ENCODE measurements around the gene CHST13.

The CHST13 gene

GRCh38 chr3:126510308-126510910 lies 13.5 kb upstream of the CHST13 start:
- DNase-seq: no peak

DNA sequence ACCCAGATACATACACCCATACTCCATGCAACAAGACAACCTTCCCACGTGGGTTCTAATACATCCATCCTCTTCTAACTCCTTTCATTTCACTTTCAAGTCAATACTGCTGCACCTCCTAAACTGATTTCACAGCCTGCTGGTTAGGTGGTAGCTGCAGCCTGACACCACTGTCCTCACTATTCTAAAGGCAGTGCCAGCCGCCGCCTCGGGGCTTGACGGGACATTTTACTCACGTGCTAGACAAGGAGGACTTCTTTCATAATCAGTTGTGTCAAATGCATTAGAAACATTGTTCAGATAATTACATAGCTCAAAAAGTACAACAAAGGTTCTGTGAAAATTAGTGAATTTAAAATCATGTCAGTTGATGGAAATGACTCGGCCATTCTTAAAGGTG lies 12.7 kb upstream of the CHST13 start:
- DNase-seq: no peak

- DNase-seq: no peak
Observed at GRCh38 chr3:126512026-126512425, 11.9 kb upstream of the CHST13 start.

DNA sequence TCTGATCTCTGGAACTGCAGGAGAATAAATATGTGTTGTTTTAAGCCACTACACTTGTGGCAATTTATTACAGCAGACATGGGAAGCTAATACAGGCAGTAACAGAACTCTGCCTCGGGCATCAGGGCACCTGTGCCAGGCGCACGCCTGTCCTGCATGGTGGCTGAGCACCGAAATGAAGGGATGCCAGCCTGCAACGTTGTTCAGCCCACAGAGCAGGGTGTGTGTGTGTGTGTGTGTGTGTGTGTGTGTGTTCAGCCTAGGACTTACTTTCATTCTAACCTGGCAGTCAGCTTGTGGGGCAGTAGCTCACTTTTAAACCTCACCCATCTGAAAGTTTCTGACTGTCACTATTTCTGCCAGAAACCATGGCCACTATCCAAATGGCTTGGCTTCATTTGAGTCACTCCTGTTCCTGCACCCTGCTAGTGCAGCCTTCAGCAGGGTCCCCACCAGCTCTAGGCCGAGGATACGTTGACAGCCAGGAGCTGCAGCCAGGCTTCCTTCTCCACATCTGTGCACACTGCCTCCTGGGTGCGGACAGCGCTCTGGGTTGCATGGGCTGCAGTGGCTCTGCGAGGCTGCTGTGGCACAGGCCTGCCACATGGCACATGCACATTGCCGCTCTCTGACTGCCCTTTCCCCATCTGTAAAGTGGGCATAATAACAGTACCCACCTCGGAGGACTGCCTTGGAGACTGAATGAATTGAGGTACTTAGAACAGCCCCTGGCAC lies 10.9 kb upstream of the CHST13 start:
- no peak for DNase-seq

- no peak for DNase-seq
Observed at GRCh38 chr3:126514161-126514560, 9.8 kb upstream of the CHST13 start.

DNA sequence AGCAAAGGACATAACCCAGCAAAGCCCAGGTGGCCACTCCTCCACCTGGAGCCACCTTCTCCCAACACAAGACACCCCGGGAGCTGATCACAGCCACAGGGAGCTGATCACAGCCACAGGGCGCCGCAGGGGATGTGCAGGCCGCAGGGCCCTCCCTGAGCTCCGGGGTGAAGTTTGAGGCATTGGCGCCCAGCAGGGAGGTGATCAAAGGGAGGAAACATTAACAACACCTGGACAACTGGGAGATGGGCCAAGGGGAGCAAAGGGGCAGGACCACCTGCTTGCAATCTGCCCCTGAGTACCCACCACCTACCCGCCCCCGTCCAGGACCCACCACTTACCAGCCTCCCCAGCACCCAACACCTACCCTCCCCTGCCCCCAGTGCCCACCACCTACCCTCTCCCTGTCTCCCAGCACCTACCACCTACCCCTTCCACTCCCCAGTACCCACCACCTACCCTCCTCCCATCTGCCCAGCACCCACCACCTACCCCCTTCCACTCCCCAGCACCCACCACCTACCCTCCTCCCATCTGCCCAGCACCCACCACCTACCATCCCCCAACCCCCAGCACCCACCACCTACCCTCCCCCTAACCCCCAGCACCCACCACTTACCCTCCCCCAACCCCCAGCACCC lies 8.8 kb upstream of the CHST13 start:
- DNase-seq: no peak

GRCh38 chr3:126516152-126516935 lies 7.6 kb upstream of the CHST13 start:
- DNase-seq: no peak

- no peak for DNase-seq
Observed at GRCh38 chr3:126516936-126517290, 7.0 kb upstream of the CHST13 start.

DNA sequence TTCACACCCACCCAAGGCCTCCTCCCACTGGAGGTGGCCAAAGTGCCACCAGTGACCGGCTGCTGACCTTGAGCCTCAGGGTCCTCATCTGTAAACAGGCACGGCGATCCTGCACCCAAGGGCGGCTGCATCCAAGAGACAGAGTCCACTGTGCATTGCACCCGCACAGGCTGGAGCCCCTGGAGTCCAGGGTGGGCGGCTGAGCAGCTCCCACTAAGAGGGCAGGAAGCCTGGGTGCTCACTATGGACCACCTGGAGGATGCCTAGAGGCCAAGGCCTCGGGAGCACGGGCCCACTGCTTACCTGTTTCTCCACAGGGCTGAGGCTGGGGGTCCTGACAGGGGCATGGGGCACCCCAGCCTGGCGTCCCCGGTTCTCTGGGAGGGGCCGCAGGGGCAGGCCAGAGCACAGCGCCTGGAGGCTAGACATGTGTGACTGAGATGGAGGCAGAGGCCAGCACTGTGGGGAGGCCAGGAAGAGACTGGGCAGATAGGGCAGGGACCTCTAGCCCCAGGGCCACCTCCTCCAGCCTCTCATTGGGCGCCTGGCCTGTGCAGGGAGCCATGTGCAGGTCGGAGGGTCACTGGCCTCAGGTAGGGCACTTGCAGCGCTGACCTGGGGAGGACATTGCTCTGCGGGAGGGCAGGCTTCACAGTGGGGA lies 6.5 kb upstream of the CHST13 start, which contains the start of gene UROC1:
Gene UROC1 (minus strand): TSS at position 483 of the 661 bp plus-strand sequence. CDS start 54 bp downstream, at position 429.
- DNase-seq: no peak

- no peak for DNase-seq
Observed at GRCh38 chr3:126517986-126518778, 5.8 kb upstream of the CHST13 start.

GRCh38 chr3:126518779-126519177 lies 5.2 kb upstream of the CHST13 start:
- DNase-seq: no peak

- DNase-seq: no peak
Observed at GRCh38 chr3:126519506-126520455, 4.2 kb upstream of the CHST13 start.

GRCh38 chr3:126521122-126521891 lies 2.6 kb upstream of the CHST13 start:
- no peak for DNase-seq

DNA sequence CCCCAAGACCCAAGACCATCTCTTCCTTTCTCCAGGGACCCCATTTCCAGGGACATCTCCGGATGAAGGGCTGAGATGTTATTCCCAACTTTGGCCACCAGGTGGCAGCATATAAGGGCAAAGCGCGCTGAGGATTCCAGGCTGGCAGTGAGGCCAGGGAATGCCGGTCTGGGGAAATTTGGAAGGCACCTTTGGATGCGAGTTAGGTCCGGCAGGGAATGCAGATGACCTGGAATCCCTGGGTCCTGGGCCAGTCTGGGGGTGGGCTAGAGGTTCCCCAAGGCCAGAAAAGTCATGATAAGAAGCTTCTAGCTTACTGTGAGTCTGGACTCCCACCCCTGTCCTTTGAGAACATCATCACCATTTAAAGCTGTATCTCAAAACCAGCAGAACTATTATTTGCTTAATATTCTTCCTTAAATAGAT lies 1.6 kb upstream of the CHST13 start:
- peak; percentile 40 for DNase-seq

DNA sequence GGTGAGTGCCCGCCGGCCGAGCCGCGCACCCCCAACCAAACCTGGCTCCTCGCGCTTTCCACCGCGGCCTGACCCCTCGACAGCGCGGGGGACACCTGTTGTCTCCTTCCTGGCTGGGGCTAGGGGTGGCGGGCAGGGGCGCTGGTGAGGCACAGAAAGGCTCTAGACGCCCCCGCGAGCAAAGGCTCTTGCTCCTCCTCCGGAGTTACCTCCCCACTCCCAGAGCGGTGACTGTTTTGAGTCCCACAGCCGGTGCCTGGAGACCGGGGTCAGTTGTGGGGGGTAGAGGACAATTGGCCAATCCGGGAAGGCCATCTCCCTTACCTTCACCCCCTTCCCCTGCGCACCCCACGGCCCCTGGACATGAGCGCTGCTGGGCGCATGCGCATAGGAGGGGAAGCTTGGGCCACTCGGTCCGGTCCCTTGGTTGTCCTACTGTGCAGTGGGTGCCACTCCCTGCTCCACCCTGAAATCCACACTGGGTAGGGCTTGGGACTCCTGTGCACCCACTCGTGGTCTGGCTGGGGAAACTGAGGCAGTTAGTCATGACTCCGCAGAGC lies 554 bp downstream of the CHST13 start:
- DNase-seq: no peak

- no peak for DNase-seq
Observed at GRCh38 chr3:126525091-126525852, 1.3 kb downstream of the CHST13 start.

DNA sequence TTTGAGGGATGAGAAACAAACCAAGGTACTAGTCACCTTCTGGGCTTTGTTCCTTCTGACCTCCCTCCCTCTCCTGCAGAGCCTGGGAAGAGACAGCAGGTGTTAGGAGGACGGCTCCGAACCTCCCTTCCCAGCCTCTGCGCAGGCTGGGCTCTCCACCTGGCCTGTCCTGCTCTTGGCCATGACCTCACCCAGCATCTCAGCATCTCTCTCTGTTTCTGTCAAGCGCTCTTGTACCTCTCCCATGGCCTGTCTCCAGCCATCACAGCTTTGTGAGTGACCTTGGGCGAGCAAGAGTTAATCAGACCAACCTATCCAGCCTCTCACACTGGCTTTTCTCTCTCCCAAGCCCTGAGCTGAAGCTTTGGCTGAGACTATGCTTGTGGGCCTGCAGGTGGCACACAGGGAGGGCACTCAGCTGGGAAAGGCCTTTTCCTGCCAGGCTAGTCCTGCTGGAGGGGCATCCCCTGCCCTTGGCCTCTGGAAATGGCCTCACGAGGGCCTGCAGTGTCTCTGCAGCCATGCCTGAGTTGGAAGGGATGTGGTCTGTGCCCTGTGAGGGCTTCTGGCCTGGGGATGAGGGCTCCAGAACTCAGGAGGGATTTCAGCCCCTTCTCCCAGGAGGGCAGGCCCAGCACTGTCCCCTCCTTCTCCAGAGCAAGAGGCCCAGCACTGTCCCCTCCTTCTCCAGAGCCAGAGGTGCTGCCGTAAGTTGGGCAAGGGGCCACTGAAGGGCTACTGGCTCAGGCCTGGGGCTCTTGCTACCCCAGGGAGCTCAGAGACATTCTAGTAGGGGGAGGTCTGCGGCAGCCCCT lies 2.1 kb downstream of the CHST13 start:
- DNase-seq: no peak

DNA sequence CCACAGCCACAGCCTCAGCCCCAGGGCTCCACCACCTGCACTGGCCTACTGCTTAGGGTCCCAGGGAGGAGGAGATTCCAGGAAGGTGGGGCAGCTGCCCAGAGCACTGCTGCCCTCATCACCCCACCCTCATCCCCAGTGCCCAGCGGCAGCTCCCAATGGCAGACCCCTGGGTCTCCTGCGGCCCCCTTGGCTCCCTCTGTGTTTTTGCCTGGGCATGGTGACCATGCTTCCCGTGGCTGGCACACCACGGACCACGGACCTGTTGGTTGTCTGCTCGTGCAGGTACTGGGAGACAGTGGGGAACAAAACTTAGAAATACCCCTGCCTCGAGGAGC lies 2.7 kb downstream of the CHST13 start:
- DNase-seq: no peak
